OCI-LY7 (cell line): ENCODE data around the gene ST8SIA2. TPM values are rescaled to one million over a fixed set of nuclear protein-coding genes. Genes with fewer than 3 reads are reported as not detected.

Experiments
- BruUV-seq: library from RNA; stranded (reverse); fragments of 400-500 nt; replicated peaks from 2 replicates; lab custom pipeline; 2021; lab: Mats Ljungman, UMichigan
- CTCF ChIA-PET: fragments of 300-600 bp; sonication (Branson Sonifier 250); formaldehyde crosslinking; loops from one replicate; lab custom pipeline; 2022; ENCODE audit warnings: antibody characterized with exemption; ENCODE audit not compliant: unreplicated experiment; lab: Charles Lee
- POLR2A ChIA-PET: fragments of 300-600 bp; sonication (Branson Sonifier 250); formaldehyde crosslinking; loops from one replicate; lab custom pipeline; 2022; ENCODE audit warnings: antibody characterized with exemption; lab: Charles Lee
- DNase-seq: peaks from one replicate; pipeline ENCODE4 v3.0.0-alpha.2; 2015; ENCODE audit warnings: low spot score
- H2AFZ ChIP-seq: fragments of 200-600 bp; sonication (generic), shearing (Covaris generic); 2 replicates; pipeline ENCODE4 v1.6.1; 2014; ENCODE audit warnings: mild to moderate bottlenecking, antibody characterized with exemption, low read length, moderate library complexity
- H3K27ac ChIP-seq: fragments of 200-600 bp; sonication (generic); 2 replicates; pipeline ENCODE4 v1.5.1; 2014; ENCODE audit warnings: mixed run types, low read depth, mild to moderate bottlenecking, moderate library complexity, low read length, inconsistent platforms; ENCODE audit not compliant: poor library complexity, severe bottlenecking
- H3K36me3 ChIP-seq: fragments of 200-600 bp; sonication (generic); 2 replicates; pipeline ENCODE4 v1.6.1; 2014; ENCODE audit warnings: mild to moderate bottlenecking, antibody characterized with exemption, low read length, moderate library complexity, mixed read lengths; ENCODE audit not compliant: insufficient read depth
- H3K4me1 ChIP-seq: fragments of 200-600 bp; sonication (generic); 2 replicates; pipeline ENCODE4 v1.5.1; 2014; ENCODE audit warnings: mild to moderate bottlenecking, low read length; ENCODE audit not compliant: insufficient read depth, poor library complexity, severe bottlenecking
- H3K4me2 ChIP-seq: fragments of 200-600 bp; sonication (generic); 2 replicates; pipeline ENCODE4 v1.6.1; 2014; ENCODE audit warnings: mild to moderate bottlenecking, low read length
- H3K4me3 ChIP-seq: fragments of 200-600 bp; sonication (generic); 2 replicates; pipeline ENCODE4 v1.5.1; 2014; ENCODE audit warnings: mild to moderate bottlenecking, low read depth, low read length; ENCODE audit not compliant: poor library complexity, severe bottlenecking
- H3K79me2 ChIP-seq: fragments of 200-600 bp; sonication (generic); 2 replicates; pipeline ENCODE4 v1.6.1; 2016; ENCODE audit warnings: low read depth, mild to moderate bottlenecking, low read length, moderate library complexity, mixed read lengths; ENCODE audit not compliant: insufficient read depth
- H3K9me2 ChIP-seq: fragments of 200-600 bp; sonication (generic); 2 replicates; pipeline ENCODE4 v1.6.1; 2016; ENCODE audit warnings: mild to moderate bottlenecking, low read length, mixed read lengths; ENCODE audit not compliant: insufficient read depth
- H3K9me3 ChIP-seq: fragments of 200-600 bp; sonication (generic); 2 replicates; pipeline ENCODE4 v1.6.1; 2014; ENCODE audit warnings: mild to moderate bottlenecking, mixed run types, low read length, mixed read lengths
- H4K20me1 ChIP-seq: fragments of 200-600 bp; sonication (generic); 2 replicates; pipeline ENCODE4 v1.6.1; 2014; ENCODE audit warnings: mild to moderate bottlenecking, antibody characterized with exemption, low read length, moderate library complexity, mixed read lengths; ENCODE audit not compliant: insufficient read depth
- EZH2phosphoT487 ChIP-seq: fragments of 200-600 bp; sonication (generic); IDR thresholded peaks from 2 replicates; pipeline ENCODE4 v1.6.1; 2018; ENCODE audit warnings: low read depth, borderline replicate concordance, mild to moderate bottlenecking, mixed run types, antibody characterized with exemption, low read length, moderate library complexity, mixed read lengths
- intact Hi-C: fragments of 100-400 bp; cut with micrococcal nuclease; formaldehyde crosslinking; loops from one replicate; pipeline ENCODE4 v1.10.0; 2022; ENCODE audit not compliant: unreplicated experiment
- total RNA-seq, 2 experiments: library from RNA; depleted of rRNA in 1 of 2; stranded (reverse); fragments of >200 nt in 1 of 2; shearing (Covaris generic) in 1 of 2; gene quantifications; 2 replicates each; pipeline ENCODE4 v1.2.3, GENCODE V29; 2014 to 2022
- TF ChIP-seq, protein P1 (sequence below): fragments of 200-600 bp; sonication (generic); conservative IDR thresholded peaks from 2 replicates; pipeline ENCODE4 v1.5.1; 2014; ENCODE audit warnings: mild to moderate bottlenecking, antibody characterized with exemption, low read length, moderate library complexity, mixed read lengths

ST8SIA2 gene
- total RNA-seq, 2 experiments from 2014 or later: not detected

DNA sequence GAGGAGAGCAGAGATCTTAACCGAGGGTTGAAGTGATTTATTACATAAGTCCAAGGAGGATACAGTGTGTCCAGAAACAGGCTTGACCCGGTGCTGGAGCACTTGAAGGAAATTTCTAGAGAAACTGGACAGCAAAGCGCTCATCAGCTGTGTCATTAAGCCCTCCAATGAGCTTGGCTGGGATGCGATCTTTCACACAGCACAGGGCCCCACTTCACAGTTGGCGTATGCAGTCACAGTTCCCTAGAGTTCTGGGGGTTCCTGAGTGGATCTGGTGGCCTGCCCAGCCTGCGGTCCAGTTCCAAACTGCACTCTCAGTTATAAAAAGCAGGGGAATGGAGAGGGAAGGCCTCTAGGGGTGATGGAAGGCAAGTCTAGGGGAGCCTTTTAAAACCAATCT lies 13.6 kb downstream of the ST8SIA2 start:
- no peak overlapping the region for H3K4me3 ChIP-seq
- H3K4me1 ChIP-seq: no peaks in the 10 kb centered on the region
- no peaks in the 10 kb centered on the region for H3K36me3 ChIP-seq
- no peak overlapping the region for H3K4me2 ChIP-seq
- TF ChIP-seq, protein P1, sequence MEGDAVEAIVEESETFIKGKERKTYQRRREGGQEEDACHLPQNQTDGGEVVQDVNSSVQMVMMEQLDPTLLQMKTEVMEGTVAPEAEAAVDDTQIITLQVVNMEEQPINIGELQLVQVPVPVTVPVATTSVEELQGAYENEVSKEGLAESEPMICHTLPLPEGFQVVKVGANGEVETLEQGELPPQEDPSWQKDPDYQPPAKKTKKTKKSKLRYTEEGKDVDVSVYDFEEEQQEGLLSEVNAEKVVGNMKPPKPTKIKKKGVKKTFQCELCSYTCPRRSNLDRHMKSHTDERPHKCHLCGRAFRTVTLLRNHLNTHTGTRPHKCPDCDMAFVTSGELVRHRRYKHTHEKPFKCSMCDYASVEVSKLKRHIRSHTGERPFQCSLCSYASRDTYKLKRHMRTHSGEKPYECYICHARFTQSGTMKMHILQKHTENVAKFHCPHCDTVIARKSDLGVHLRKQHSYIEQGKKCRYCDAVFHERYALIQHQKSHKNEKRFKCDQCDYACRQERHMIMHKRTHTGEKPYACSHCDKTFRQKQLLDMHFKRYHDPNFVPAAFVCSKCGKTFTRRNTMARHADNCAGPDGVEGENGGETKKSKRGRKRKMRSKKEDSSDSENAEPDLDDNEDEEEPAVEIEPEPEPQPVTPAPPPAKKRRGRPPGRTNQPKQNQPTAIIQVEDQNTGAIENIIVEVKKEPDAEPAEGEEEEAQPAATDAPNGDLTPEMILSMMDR: no peak
- TF ChIP-seq EZH2phosphoT487: no peak
- DNase-seq: no peak
- CTCF ChIA-PET: no interaction called here
- no peaks in the 10 kb centered on the region for H3K79me2 ChIP-seq
- H2AFZ ChIP-seq: no peak overlapping the region
- POLR2A ChIA-PET: no interaction called here
- intact Hi-C loops: no loop called here
- H3K27ac ChIP-seq: no peak overlapping the region
- no TSS peak for BruUV-seq
- H3K9me2 ChIP-seq: no peaks in the 10 kb centered on the region
- no peaks in the 10 kb centered on the region for H3K9me3 ChIP-seq
- H4K20me1 ChIP-seq: no peaks in the 10 kb centered on the region

DNA sequence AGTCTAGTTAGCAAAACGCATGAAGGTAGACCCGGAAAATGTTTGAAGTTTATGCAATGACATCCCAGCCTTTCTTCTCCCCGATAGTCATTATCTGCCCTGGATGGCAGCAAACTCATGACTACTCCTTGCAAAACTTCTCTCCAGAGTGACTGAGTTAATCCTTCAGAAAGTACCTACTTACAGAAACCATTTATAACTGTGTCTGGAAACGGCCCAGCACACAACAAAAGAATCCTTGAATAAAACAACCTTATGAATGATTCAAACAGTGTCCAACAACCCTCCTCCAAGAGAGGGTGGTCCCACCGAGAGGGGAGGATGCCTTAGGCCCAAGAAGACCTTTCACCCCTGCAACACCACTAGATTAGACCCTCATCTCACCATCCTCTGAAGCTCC lies 14.2 kb downstream of the ST8SIA2 start:
- Histone ChIP-seq H3K27ac (no peak overlapping the region), H3K36me3 (no peaks in the 10 kb centered on the region), H3K79me2 (no peaks in the 10 kb centered on the region), H2AFZ (no peak overlapping the region), H3K9me3 (no peaks in the 10 kb centered on the region), H3K4me3 (no peak overlapping the region), H4K20me1 (no peaks in the 10 kb centered on the region), H3K4me1 (no peaks in the 10 kb centered on the region), H3K4me2 (no peak overlapping the region), H3K9me2 (no peaks in the 10 kb centered on the region)
- no peak for TF ChIP-seq EZH2phosphoT487
- TF ChIP-seq, protein P1: no peak
- CTCF ChIA-PET: no interaction called here
- intact Hi-C loops: no loop called here
- POLR2A ChIA-PET: no interaction called here
- no peak for DNase-seq
- BruUV-seq: no TSS peak

GRCh38 chr15:92409006-92409405 lies 15.3 kb downstream of the ST8SIA2 start:
- Histone ChIP-seq H3K36me3 (no peaks in the 10 kb centered on the region), H3K9me2 (no peaks in the 10 kb centered on the region), H4K20me1 (no peaks in the 10 kb centered on the region), H2AFZ (no peak overlapping the region), H3K4me2 (no peak overlapping the region), H3K4me1 (no peaks in the 10 kb centered on the region), H3K4me3 (no peak overlapping the region), H3K27ac (no peak overlapping the region), H3K79me2 (no peaks in the 10 kb centered on the region), H3K9me3 (no peaks in the 10 kb centered on the region)
- intact Hi-C loops: no loop called here
- BruUV-seq: no TSS peak
- ChIA-PET CTCF (no interaction called here), POLR2A (no interaction called here)
- TF ChIP-seq, protein P1: no peak
- no peak for TF ChIP-seq EZH2phosphoT487
- no peak for DNase-seq
